ENCODE measurements around the gene MSMO1. TPM values are rescaled to one million over a fixed set of nuclear protein-coding genes. Genes with fewer than 3 reads are reported as not detected.

MSMO1 gene
- polyA plus RNA-seq, 1 donor from 2014 or later = 242 TPM

DNA sequence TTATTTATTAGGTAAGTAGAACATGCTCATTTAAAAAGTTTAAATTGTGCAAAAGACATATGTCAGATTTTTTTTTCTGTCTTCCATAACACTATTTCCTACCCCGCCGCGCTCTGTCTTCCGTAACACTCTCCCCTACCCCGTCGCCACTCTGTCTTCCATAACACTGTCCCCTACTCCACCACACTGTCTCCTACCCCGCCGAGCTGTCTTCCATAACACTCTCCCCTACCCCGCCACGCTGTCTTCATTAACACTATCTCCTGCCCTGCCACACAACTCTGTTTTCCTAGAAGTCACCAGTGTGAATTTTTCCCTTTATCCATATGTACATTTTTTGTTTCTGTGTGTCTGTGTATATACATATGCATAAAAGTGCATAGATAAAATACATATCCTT is 4.4 kb downstream of the MSMO1 start:
- peak overlapping the region; percentile 79 for H3K4me2 ChIP-seq (ENCODE audit: low read length)
- no peak overlapping the region for H2AFZ ChIP-seq (ENCODE audit: low read depth, low read length)
- H3K36me3 ChIP-seq (ENCODE audit: insufficient read depth, low read length) = no peaks in the 10 kb centered on the region
- H3F3A ChIP-seq (ENCODE audit: insufficient read depth, low read length, poor library complexity, severe bottlenecking) = peaks cover 14% of the 10 kb centered on the region
- H3K9me2 ChIP-seq (ENCODE audit: insufficient read depth, low read length) = no peaks in the 10 kb centered on the region
- peak overlapping the region; percentile 96 for H3K27ac ChIP-seq (ENCODE audit: low read length)
- H3K4me3 ChIP-seq (ENCODE audit: low read length) = peak overlapping the region; percentile 75
- H3K27me3 ChIP-seq (ENCODE audit: insufficient read depth, low read depth, low read length) = no peaks in the 10 kb centered on the region
- peaks cover 92% of the 10 kb centered on the region for H3K79me2 ChIP-seq (replicated peaks; ENCODE audit: insufficient read depth, low read length)
- H3K9ac ChIP-seq (ENCODE audit: low read length) = peak overlapping the region; percentile 50
- H3K9me3 ChIP-seq (ENCODE audit: low read length) = no peaks in the 10 kb centered on the region
- H4K20me1 ChIP-seq (ENCODE audit: insufficient read depth) = peaks cover 15% of the 10 kb centered on the region
- no peak for TF ChIP-seq MXI1 (conservative IDR thresholded peaks at IDR 0.05; ENCODE audit: poor library complexity, severe bottlenecking)
- no peak for TF ChIP-seq TAF1 (IDR thresholded peaks at IDR 0.05; ENCODE audit: low read depth)
- TF ChIP-seq EZH2 (IDR thresholded peaks at IDR 0.05; ENCODE audit: borderline replicate concordance, insufficient read depth, low read length, poor library complexity, severe bottlenecking) = no peak
- TF ChIP-seq POLR2AphosphoS5 (IDR thresholded peaks at IDR 0.05) = no peak

GRCh38 chr4:165332502-165332901 is 5.0 kb downstream of the MSMO1 start:
- Histone ChIP-seq H3K9me2 (ENCODE audit: insufficient read depth, low read length) (no peaks in the 10 kb centered on the region), H3K27me3 (ENCODE audit: insufficient read depth, low read depth, low read length) (no peaks in the 10 kb centered on the region), H2AFZ (ENCODE audit: low read depth, low read length) (peak overlapping the region; percentile 5), H3F3A (ENCODE audit: insufficient read depth, low read length, poor library complexity, severe bottlenecking) (peaks cover 14% of the 10 kb centered on the region), H3K9me3 (ENCODE audit: low read length) (no peaks in the 10 kb centered on the region), H3K36me3 (ENCODE audit: insufficient read depth, low read length) (no peaks in the 10 kb centered on the region), H3K79me2 (replicated peaks; ENCODE audit: insufficient read depth, low read length) (peaks cover 98% of the 10 kb centered on the region), H3K27ac (ENCODE audit: low read length) (peak overlapping the region; percentile 96), H3K4me2 (ENCODE audit: low read length) (peak overlapping the region; percentile 79), H3K4me3 (ENCODE audit: low read length) (peak overlapping the region; percentile 75), H3K9ac (ENCODE audit: low read length) (peak overlapping the region; percentile 50), H4K20me1 (ENCODE audit: insufficient read depth) (peaks cover 15% of the 10 kb centered on the region)
- TF ChIP-seq CTCF (IDR thresholded peaks at IDR 0.05; ENCODE audit: poor library complexity, severe bottlenecking) (no peak), TAF1 (IDR thresholded peaks at IDR 0.05; ENCODE audit: low read depth) (no peak), MXI1 (conservative IDR thresholded peaks at IDR 0.05; ENCODE audit: poor library complexity, severe bottlenecking) (no peak), EZH2 (IDR thresholded peaks at IDR 0.05; ENCODE audit: borderline replicate concordance, insufficient read depth, low read length, poor library complexity, severe bottlenecking) (no peak), SMC3 (conservative IDR thresholded peaks at IDR 0.05; ENCODE audit: poor library complexity) (no peak)
- TF ChIP-seq, protein P1, sequence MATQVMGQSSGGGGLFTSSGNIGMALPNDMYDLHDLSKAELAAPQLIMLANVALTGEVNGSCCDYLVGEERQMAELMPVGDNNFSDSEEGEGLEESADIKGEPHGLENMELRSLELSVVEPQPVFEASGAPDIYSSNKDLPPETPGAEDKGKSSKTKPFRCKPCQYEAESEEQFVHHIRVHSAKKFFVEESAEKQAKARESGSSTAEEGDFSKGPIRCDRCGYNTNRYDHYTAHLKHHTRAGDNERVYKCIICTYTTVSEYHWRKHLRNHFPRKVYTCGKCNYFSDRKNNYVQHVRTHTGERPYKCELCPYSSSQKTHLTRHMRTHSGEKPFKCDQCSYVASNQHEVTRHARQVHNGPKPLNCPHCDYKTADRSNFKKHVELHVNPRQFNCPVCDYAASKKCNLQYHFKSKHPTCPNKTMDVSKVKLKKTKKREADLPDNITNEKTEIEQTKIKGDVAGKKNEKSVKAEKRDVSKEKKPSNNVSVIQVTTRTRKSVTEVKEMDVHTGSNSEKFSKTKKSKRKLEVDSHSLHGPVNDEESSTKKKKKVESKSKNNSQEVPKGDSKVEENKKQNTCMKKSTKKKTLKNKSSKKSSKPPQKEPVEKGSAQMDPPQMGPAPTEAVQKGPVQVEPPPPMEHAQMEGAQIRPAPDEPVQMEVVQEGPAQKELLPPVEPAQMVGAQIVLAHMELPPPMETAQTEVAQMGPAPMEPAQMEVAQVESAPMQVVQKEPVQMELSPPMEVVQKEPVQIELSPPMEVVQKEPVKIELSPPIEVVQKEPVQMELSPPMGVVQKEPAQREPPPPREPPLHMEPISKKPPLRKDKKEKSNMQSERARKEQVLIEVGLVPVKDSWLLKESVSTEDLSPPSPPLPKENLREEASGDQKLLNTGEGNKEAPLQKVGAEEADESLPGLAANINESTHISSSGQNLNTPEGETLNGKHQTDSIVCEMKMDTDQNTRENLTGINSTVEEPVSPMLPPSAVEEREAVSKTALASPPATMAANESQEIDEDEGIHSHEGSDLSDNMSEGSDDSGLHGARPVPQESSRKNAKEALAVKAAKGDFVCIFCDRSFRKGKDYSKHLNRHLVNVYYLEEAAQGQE (IDR thresholded peaks at IDR 0.05; ENCODE audit: borderline replicate concordance) = no peak

GRCh38 chr4:165335163-165335703 is 7.8 kb downstream of the MSMO1 start:
- Histone ChIP-seq H2AFZ (ENCODE audit: low read depth, low read length) (no peak overlapping the region), H3K4me2 (ENCODE audit: low read length) (peak overlapping the region; percentile 50), H3K27me3 (ENCODE audit: insufficient read depth, low read depth, low read length) (no peaks in the 10 kb centered on the region), H3F3A (ENCODE audit: insufficient read depth, low read length, poor library complexity, severe bottlenecking) (peaks cover 7% of the 10 kb centered on the region), H3K9me2 (ENCODE audit: insufficient read depth, low read length) (no peaks in the 10 kb centered on the region), H3K79me2 (replicated peaks; ENCODE audit: insufficient read depth, low read length) (peaks cover 98% of the 10 kb centered on the region), H3K9ac (ENCODE audit: low read length) (no peak overlapping the region), H3K4me3 (ENCODE audit: low read length) (peak overlapping the region; percentile 75), H3K36me3 (ENCODE audit: insufficient read depth, low read length) (peaks cover 6% of the 10 kb centered on the region), H4K20me1 (ENCODE audit: insufficient read depth) (peaks cover 18% of the 10 kb centered on the region), H3K27ac (ENCODE audit: low read length) (no peak overlapping the region), H3K9me3 (ENCODE audit: low read length) (no peaks in the 10 kb centered on the region)
- no peak for TF ChIP-seq SMC3 (conservative IDR thresholded peaks at IDR 0.05; ENCODE audit: poor library complexity)
- TF ChIP-seq, protein P1 (IDR thresholded peaks at IDR 0.05; ENCODE audit: borderline replicate concordance) = no peak

Measured in neural cell (in vitro differentiated cells).